Osteoblast (primary cell): Measurements from ENCODE around the gene GGTLC1. TPM values are rescaled to one million over a fixed set of nuclear protein-coding genes. Genes with fewer than 3 reads are reported as not detected.

Experiments used
- DNase-seq: peaks from one replicate; pipeline ENCODE4 v3.0.0; 2011; ENCODE audit warnings: low spot score, mixed read lengths; ENCODE audit not compliant: insufficient read length; ENCODE audit errors: missing footprints
- H2AFZ ChIP-seq: 2 replicates; pipeline ENCODE4 v1.6.0; 2011; ENCODE audit warnings: mild to moderate bottlenecking, low read length
- H3K27ac ChIP-seq: 2 replicates; pipeline ENCODE4 v1.5.1; 2011; ENCODE audit warnings: mild to moderate bottlenecking, low read depth, low read length, moderate library complexity
- H3K27me3 ChIP-seq: 2 replicates; pipeline ENCODE4 v1.6.0; 2012; ENCODE audit warnings: mild to moderate bottlenecking, control low read depth, inconsistent platforms, low read length, moderate library complexity; ENCODE audit not compliant: insufficient read depth
- H3K36me3 ChIP-seq: 2 replicates; pipeline ENCODE4 v1.5.1; 2011; ENCODE audit warnings: mild to moderate bottlenecking, low read length, control low read depth, moderate library complexity; ENCODE audit not compliant: insufficient read depth
- H3K4me1 ChIP-seq: 2 replicates; pipeline ENCODE4 v1.5.1; 2011; ENCODE audit warnings: mild to moderate bottlenecking, low read length, control low read depth, moderate library complexity; ENCODE audit not compliant: insufficient read depth
- H3K4me2 ChIP-seq: 2 replicates; pipeline ENCODE4 v1.6.0; 2011; ENCODE audit warnings: mild to moderate bottlenecking, low read length; ENCODE audit not compliant: insufficient read depth
- H3K4me3 ChIP-seq: fragments of 200-600 bp; sonication (generic); 3 replicates; pipeline ENCODE4 v1.5.1; 2012; ENCODE audit warnings: mild to moderate bottlenecking, low read length, inconsistent platforms; ENCODE audit not compliant: insufficient read depth
- H3K79me2 ChIP-seq: 2 replicates; pipeline ENCODE4 v1.6.0; 2012; ENCODE audit warnings: mild to moderate bottlenecking, low read length, control low read depth, inconsistent platforms; ENCODE audit not compliant: insufficient read depth
- H3K9me3 ChIP-seq: 2 replicates; pipeline ENCODE4 v1.5.1; 2011; ENCODE audit warnings: low read depth, low read length, control low read depth
- H4K20me1 ChIP-seq: 2 replicates; pipeline ENCODE4 v1.6.0; 2012; ENCODE audit warnings: mild to moderate bottlenecking, low read length, control low read depth; ENCODE audit not compliant: insufficient read depth
- CTCF ChIP-seq: IDR thresholded peaks from 2 replicates; pipeline ENCODE4 v1.5.1; 2011; ENCODE audit warnings: mild to moderate bottlenecking, low read depth, low read length, moderate library complexity; ENCODE audit errors: extremely low read depth
- total RNA-seq: library from RNA; depleted of rRNA; stranded (reverse); fragments of >200 nt; gene quantifications from 2 replicates; pipeline ENCODE4 v1.2.3, GENCODE V29; 2012

GGTLC1 gene
- total RNA-seq, 1 donor: not detected

- DNase-seq: no peak
- H2AFZ ChIP-seq: no peak overlapping the region
- H3K27me3 ChIP-seq: no peaks in the 10 kb centered on the region
- no peaks in the 10 kb centered on the region for H3K36me3 ChIP-seq
- no peaks in the 10 kb centered on the region for H3K79me2 ChIP-seq
- no peaks in the 10 kb centered on the region for H3K4me1 ChIP-seq
- no peak overlapping the region for H3K4me3 ChIP-seq
- H3K4me2 ChIP-seq: no peak overlapping the region
- no peak for TF ChIP-seq CTCF
- no peaks in the 10 kb centered on the region for H3K9me3 ChIP-seq
- H4K20me1 ChIP-seq: no peaks in the 10 kb centered on the region
- H3K27ac ChIP-seq: no peak overlapping the region
Observed at GRCh38 chr20:24032400-24032898, 43.9 kb upstream of the GGTLC1 start.

- no peaks in the 10 kb centered on the region for H3K9me3 ChIP-seq
- H4K20me1 ChIP-seq: no peaks in the 10 kb centered on the region
- no peak for DNase-seq
- no peak overlapping the region for H3K27ac ChIP-seq
- H3K27me3 ChIP-seq: no peaks in the 10 kb centered on the region
- peak overlapping the region; percentile 47 for H3K4me2 ChIP-seq
- TF ChIP-seq CTCF: no peak
- peak overlapping the region; percentile 79 for H2AFZ ChIP-seq
- H3K4me3 ChIP-seq: no peak overlapping the region
- no peaks in the 10 kb centered on the region for H3K36me3 ChIP-seq
- H3K4me1 ChIP-seq: no peaks in the 10 kb centered on the region
- H3K79me2 ChIP-seq: no peaks in the 10 kb centered on the region
Observed at GRCh38 chr20:24027229-24027628, 38.6 kb upstream of the GGTLC1 start.

GRCh38 chr20:24022621-24023180 is 34.1 kb upstream of the GGTLC1 start:
- Histone ChIP-seq H3K9me3 (no peaks in the 10 kb centered on the region), H4K20me1 (no peaks in the 10 kb centered on the region), H3K27me3 (no peaks in the 10 kb centered on the region), H2AFZ (no peak overlapping the region), H3K27ac (no peak overlapping the region), H3K4me1 (no peaks in the 10 kb centered on the region), H3K36me3 (no peaks in the 10 kb centered on the region), H3K79me2 (no peaks in the 10 kb centered on the region), H3K4me2 (no peak overlapping the region), H3K4me3 (no peak overlapping the region)
- TF ChIP-seq CTCF: no peak
- DNase-seq: peak; percentile 13

- Histone ChIP-seq H3K4me1 (no peaks in the 10 kb centered on the region), H3K27ac (no peak overlapping the region), H3K4me3 (no peak overlapping the region), H4K20me1 (no peaks in the 10 kb centered on the region), H2AFZ (no peak overlapping the region), H3K27me3 (peaks cover 4% of the 10 kb centered on the region), H3K9me3 (no peaks in the 10 kb centered on the region), H3K79me2 (no peaks in the 10 kb centered on the region), H3K36me3 (no peaks in the 10 kb centered on the region), H3K4me2 (no peak overlapping the region)
- DNase-seq: no peak
- no peak for TF ChIP-seq CTCF
Observed at GRCh38 chr20:24018796-24019195, 30.2 kb upstream of the GGTLC1 start.
